Heart right ventricle (tissue), 16 donors: Measurements from ENCODE around the gene FAAP20. TPM values are rescaled to one million over a fixed set of nuclear protein-coding genes. Genes with fewer than 3 reads are reported as not detected.

Experiments
- ATAC-seq, 8 donors: fragments of 200-7000 bp; cut with Tn5 transposase; one replicate each; pipeline ENCODE4 v1.9.1; 2020; ENCODE audit warnings: mild to moderate bottlenecking in 8 of 8, moderate library complexity in 8 of 8, moderate number of reproducible peaks in 1 of 8
- DNase-seq, 2 donors: peaks; one replicate each; pipeline ENCODE4 v3.0.0-alpha.2; 2020
- H3K27ac ChIP-seq, 10 donors: fragments of 200-600 bp; sonication (generic) in 2 of 10; one replicate each; pipeline versions ENCODE4 v1.5.0 to v1.8.0; 2020 to 2022; ENCODE audit warnings: mild to moderate bottlenecking in 3 of 10
- H3K27me3 ChIP-seq, 7 donors: fragments of 200-600 bp; one replicate each; pipeline ENCODE4 v1.8.0; 2021 to 2022; ENCODE audit warnings: mild to moderate bottlenecking in 2 of 7
- H3K36me3 ChIP-seq, 9 donors: fragments of 200-600 bp; sonication (generic) in 1 of 9; one replicate each; pipeline versions ENCODE4 v1.5.0 to v1.8.0; 2020 to 2022; ENCODE audit warnings: mild to moderate bottlenecking in 2 of 9
- H3K4me1 ChIP-seq, 9 donors: fragments of 200-600 bp; sonication (generic) in 1 of 9; one replicate each; pipeline versions ENCODE4 v1.5.0 to v1.8.0; 2020 to 2022; ENCODE audit warnings: mild to moderate bottlenecking in 4 of 9
- H3K4me3 ChIP-seq, 10 donors: fragments of 200-600 bp; sonication (generic) in 2 of 10; one replicate each; pipeline versions ENCODE4 v1.5.0 to v1.8.0; 2020 to 2022; ENCODE audit warnings: mild to moderate bottlenecking in 7 of 10, moderate library complexity in 2 of 10
- H3K9me3 ChIP-seq, 11 donors: fragments of 200-600 bp in 10 of 11; sonication (generic) in 2 of 11; one replicate each; pipeline versions ENCODE4 v1.5.0 to v1.8.0; 2013 to 2022; ENCODE audit warnings: mild to moderate bottlenecking in 2 of 11, control low read depth in 1 of 11, moderate library complexity in 1 of 11
- CTCF ChIP-seq, 9 donors: fragments of 200-600 bp; sonication (generic) in 2 of 9; IDR thresholded peaks; one replicate each; pipeline versions ENCODE4 v1.5.0 to v1.8.0; 2021 to 2022; ENCODE audit warnings: antibody characterized with exemption in 9 of 9, mild to moderate bottlenecking in 5 of 9, moderate library complexity in 1 of 9
- WGBS, 2 donors: extraction: QIAGEN DNeasy Blood & Tissue Kit; methylation state at CpG; one replicate each; pipeline ENCODE4 v1.1.7; 2013; ENCODE audit warnings: inconsistent platforms in 1 of 2; 5-methylcytosine and 5-hydroxymethylcytosine counted together
- intact Hi-C, 10 donors: fragments of 100-400 bp; cut with DNase I; formaldehyde crosslinking; loops; one replicate each; pipeline versions ENCODE4 v1.11.1 to v1.14.2; 2022
- polyA plus RNA-seq, 2 donors: library from polyadenylated mRNA; stranded (reverse); fragments of 200-250 nt; gene quantifications; one replicate each; pipeline ENCODE4 v1.2.3, GENCODE V29; 2013
- total RNA-seq, 10 donors: library from RNA; stranded (reverse); fragmentation: NEBNext Ultra II Directional in 3 of 10; extraction: Animal tissue kit (Norgen Biotek cat#: 25700) in 3 of 10; gene quantifications; one replicate each; pipeline versions ENCODE4 v1.2.1 to v1.2.4, GENCODE V29; 2021 to 2023
- donor health status: Arrhythmogenic right ventricular cardiomyopathy.
- donor health status: ischemic (EF 13 %, LVEDD 7.1; RV severe dilation, severe dysfunction).
- donor health status: healthy with polysubstance abuse.
- donor health status: DM: no; HTN: yes; CAD: no.
- donor health status: DM: no; HTN: no; CAD: no.
- donor health status: ischemic (EF 25% LVEDD 6.9; RV normal size, moderate dysfunction).
- donor health status: ischemic (EF 25% LVEDD 5.7; RV mildly dilated, moderate dysfunction).
- donor health status: healthy.
- donor health status: DM: yes; HTN: yes; CAD: no.
- donor health status: Ischemic cardiomyopathy.
- donor health status: ischemic (EF 35%, LVEDD 5.7; RV mildly dilated, moderate dysfunction).
- donor health status: nonischemic (EF 11% LVEDD 7.7; RV severe dilation, severe dysfunction).
- donor health status: DM: yes; HTN: yes; CAD: no.
- donor health status: PGD.
- donor health status: ischemic (EF 29% LVEDD 5.4; RV normal size, mild dysfunction).
- donor health status: nonischemic (EF 23%, LVEDD 6.1; RV moderate dilation, normal function).

The FAAP20 gene
- total and polyA plus RNA-seq, 12 donors = 30.9 to 83.6 (median 38.6) TPM

- Histone ChIP-seq H3K4me3 (peak overlapping the region in 9 of 10 donors; percentile 10 to 89 (median 72)), H3K9me3 (no peaks in the 10 kb centered on the region), H3K4me1 (peaks cover 53 to 100% (median 100%) of the 10 kb centered on the region in 9 donors), H3K27ac (peak overlapping the region; percentile 31 to 90 (median 78)), H3K27me3 (no peaks in the 10 kb centered on the region), H3K36me3 (peaks cover 0 to 7% (median 0%) of the 10 kb centered on the region in 9 donors)
- DNase-seq (peak in 1 of 2 donors; percentile 87), ATAC-seq (peak; percentile 15 to 80 (median 52))
- intact Hi-C loops = loop anchor here in 9 of 10 donors (5.0 to 10.0 kb wide), 9 partner anchors 33 to 83 kb away; no protein-coding TSS in a partner anchor
- 28 to 47% methylated on average over 27 of the region's 27 CpGs for WGBS, 2 donors
- no peak for TF ChIP-seq CTCF (IDR thresholded peaks at IDR 0.05)
These were observed 39.6 kb upstream of the FAAP20 start for GRCh38 chr1:2233997-2234761.

- Histone ChIP-seq H3K27ac (peak overlapping the region; percentile 31 to 90 (median 78)), H3K27me3 (no peaks in the 10 kb centered on the region), H3K4me1 (peaks cover 49 to 96% (median 94%) of the 10 kb centered on the region in 9 donors), H3K4me3 (peak overlapping the region in 9 of 10 donors; percentile 10 to 89 (median 72)), H3K36me3 (peaks cover 0 to 7% (median 0%) of the 10 kb centered on the region in 9 donors), H3K9me3 (no peaks in the 10 kb centered on the region)
- no peak for TF ChIP-seq CTCF (IDR thresholded peaks at IDR 0.05)
- WGBS, 2 donors = 72 to 79% methylated on average over 12 of the region's 12 CpGs
- ATAC-seq (no peak), DNase-seq (no peak)
- intact Hi-C loops = loop anchor here in 9 of 10 donors (5.0 to 10.0 kb wide), 9 partner anchors 34 to 84 kb away; no protein-coding TSS in a partner anchor
These were observed 38.9 kb upstream of the FAAP20 start for GRCh38 chr1:2233468-2233867.

- DNase-seq (no peak), ATAC-seq (no peak)
- Histone ChIP-seq H3K27ac (peak overlapping the region in 9 of 10 donors; percentile 77 to 90 (median 87)), H3K36me3 (peaks cover 0 to 7% (median 0%) of the 10 kb centered on the region in 9 donors), H3K4me3 (peak overlapping the region in 9 of 10 donors; percentile 50 to 89 (median 83)), H3K27me3 (no peaks in the 10 kb centered on the region), H3K4me1 (peaks cover 44 to 91% (median 89%) of the 10 kb centered on the region in 9 donors), H3K9me3 (no peaks in the 10 kb centered on the region)
- no peak for TF ChIP-seq CTCF (IDR thresholded peaks at IDR 0.05)
- WGBS, 2 donors = 46% methylated on average over 23 of the region's 23 CpGs
- intact Hi-C loops = loop anchor here in 9 of 10 donors (5.0 to 10.0 kb wide), 9 partner anchors 34 to 84 kb away; no protein-coding TSS in a partner anchor
These were observed 38.4 kb upstream of the FAAP20 start for GRCh38 chr1:2232916-2233438.

GRCh38 chr1:2232255-2232915 lies 37.8 kb upstream of the FAAP20 start:
- Histone ChIP-seq H3K9me3 (no peaks in the 10 kb centered on the region), H3K4me3 (peak overlapping the region in 9 of 10 donors; percentile 50 to 89 (median 83)), H3K27me3 (no peaks in the 10 kb centered on the region), H3K4me1 (peaks cover 39 to 85% (median 83%) of the 10 kb centered on the region in 9 donors), H3K36me3 (peaks cover 0 to 5% (median 0%) of the 10 kb centered on the region in 9 donors), H3K27ac (peak overlapping the region; percentile 36 to 90 (median 86))
- DNase-seq (no peak), ATAC-seq (no peak)
- no peak for TF ChIP-seq CTCF (IDR thresholded peaks at IDR 0.05)
- 34 to 50% methylated on average over 17 of the region's 17 CpGs for WGBS, 2 donors
- intact Hi-C loops = loop anchor here in 9 of 10 donors (5.0 to 10.0 kb wide), 9 partner anchors 35 to 85 kb away; no protein-coding TSS in a partner anchor
